ENCODE data around the gene JARID2. TPM values are rescaled to one million over a fixed set of nuclear protein-coding genes. Genes with fewer than 3 reads are reported as not detected.
A peak's percentile ranks its signal among the peaks of the same experiment; 100 is the strongest.

The JARID2 gene
- total and polyA plus RNA-seq, 2 of the 8 experiments (the other 6 are each of a cell fraction or from before 2014, with no cell fraction given) = 60.1 to 239 TPM

DNA sequence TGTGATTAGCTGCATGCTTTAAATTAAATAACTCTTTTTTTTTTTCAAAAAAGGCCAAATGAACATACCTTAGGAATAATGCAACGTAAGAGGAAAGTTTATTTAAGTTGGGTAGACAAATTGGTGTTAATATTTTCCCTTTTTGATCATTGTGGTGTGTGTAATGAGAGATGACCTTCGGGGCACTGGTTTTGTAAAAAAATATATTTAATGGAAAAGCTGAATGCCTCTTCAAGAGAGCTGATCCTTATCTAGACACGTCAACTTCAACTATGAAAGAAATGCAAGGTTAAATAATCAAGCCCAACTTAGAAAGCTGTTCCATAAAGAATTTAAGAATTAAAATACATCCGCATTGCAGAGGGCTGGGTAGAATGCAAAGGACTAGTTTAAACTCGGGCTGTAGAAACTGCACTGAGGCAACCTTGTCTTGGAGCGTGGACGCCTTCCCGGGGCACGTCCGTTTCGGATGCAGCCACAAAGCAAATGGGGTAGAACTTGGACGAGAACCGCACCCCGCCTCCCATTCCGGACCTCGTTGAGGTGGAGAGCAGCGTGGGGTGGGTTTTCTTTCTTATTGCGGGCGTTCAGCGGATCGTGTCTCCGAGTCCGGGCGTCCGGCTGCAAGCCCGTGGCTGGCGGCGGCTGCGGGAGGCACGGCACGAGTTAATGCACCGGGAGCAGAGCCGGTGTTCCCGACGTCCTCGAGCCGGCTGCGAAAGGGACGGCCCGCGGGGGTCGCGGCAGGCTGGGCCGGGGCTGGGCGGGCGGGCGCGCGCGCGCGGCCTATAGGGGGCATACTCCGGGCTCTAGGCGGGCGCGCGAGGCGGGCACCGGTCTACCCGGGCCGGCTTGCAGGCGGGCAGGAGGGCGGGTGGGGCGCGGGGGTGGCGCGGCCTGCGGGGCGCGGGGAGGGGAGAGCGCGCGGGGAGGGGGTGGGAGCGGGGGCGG is 1.9 kb downstream of the JARID2 start (continued):
- TF ChIP-seq, protein P1, sequence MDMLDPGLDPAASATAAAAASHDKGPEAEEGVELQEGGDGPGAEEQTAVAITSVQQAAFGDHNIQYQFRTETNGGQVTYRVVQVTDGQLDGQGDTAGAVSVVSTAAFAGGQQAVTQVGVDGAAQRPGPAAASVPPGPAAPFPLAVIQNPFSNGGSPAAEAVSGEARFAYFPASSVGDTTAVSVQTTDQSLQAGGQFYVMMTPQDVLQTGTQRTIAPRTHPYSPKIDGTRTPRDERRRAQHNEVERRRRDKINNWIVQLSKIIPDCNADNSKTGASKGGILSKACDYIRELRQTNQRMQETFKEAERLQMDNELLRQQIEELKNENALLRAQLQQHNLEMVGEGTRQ (IDR thresholded peaks at IDR 0.05; ENCODE audit: low read length) = no peak
- no peak for TF ChIP-seq EZH2 (IDR thresholded peaks at IDR 0.05; ENCODE audit: low read depth, low read length, severe bottlenecking)
- no peak for TF ChIP-seq CREB1 (IDR thresholded peaks at IDR 0.05)
- peak; percentile 69; the same call in 1 of the 2 replicates for TF ChIP-seq POLR2AphosphoS5 (IDR thresholded peaks at IDR 0.05; ENCODE audit: low read depth, low read length)
- TF ChIP-seq SRF (IDR thresholded peaks at IDR 0.05; ENCODE audit: low read depth, low read length) = no peak
- TF ChIP-seq, protein P2, sequence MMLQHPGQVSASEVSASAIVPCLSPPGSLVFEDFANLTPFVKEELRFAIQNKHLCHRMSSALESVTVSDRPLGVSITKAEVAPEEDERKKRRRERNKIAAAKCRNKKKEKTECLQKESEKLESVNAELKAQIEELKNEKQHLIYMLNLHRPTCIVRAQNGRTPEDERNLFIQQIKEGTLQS (IDR thresholded peaks at IDR 0.05; ENCODE audit: insufficient read depth, low read depth, low read length) = no peak
- TF ChIP-seq KDM4A (IDR thresholded peaks at IDR 0.05; ENCODE audit: low read depth, low read length, severe bottlenecking) = no peak
- TF ChIP-seq EGR1 (IDR thresholded peaks at IDR 0.05; ENCODE audit: borderline replicate concordance, low read depth, low read length) = no peak; the same call in 1 of the 2 replicates
- peak in 1 of 2 experiments; percentile 28; a peak in 1 of 4 replicates for TF ChIP-seq RAD21 (IDR thresholded peaks at IDR 0.05 in 1 of 2, conservative IDR thresholded peaks at IDR 0.05 in 1 of 2; ENCODE audit: low read depth in 2 of 2, low read length in 2 of 2)
- TF ChIP-seq PHF8 (conservative IDR thresholded peaks at IDR 0.05; ENCODE audit: low read depth, low read length) = no peak; the same call in 1 of the 2 replicates
- TF ChIP-seq, protein P3, sequence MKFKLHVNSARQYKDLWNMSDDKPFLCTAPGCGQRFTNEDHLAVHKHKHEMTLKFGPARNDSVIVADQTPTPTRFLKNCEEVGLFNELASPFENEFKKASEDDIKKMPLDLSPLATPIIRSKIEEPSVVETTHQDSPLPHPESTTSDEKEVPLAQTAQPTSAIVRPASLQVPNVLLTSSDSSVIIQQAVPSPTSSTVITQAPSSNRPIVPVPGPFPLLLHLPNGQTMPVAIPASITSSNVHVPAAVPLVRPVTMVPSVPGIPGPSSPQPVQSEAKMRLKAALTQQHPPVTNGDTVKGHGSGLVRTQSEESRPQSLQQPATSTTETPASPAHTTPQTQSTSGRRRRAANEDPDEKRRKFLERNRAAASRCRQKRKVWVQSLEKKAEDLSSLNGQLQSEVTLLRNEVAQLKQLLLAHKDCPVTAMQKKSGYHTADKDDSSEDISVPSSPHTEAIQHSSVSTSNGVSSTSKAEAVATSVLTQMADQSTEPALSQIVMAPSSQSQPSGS (IDR thresholded peaks at IDR 0.05; ENCODE audit: low read length) = no peak
- TF ChIP-seq RFX5 (IDR thresholded peaks at IDR 0.05; ENCODE audit: borderline replicate concordance, low read depth, low read length) = no peak
- no peak for TF ChIP-seq SUZ12 (IDR thresholded peaks at IDR 0.05; ENCODE audit: low read length)
- no peak for TF ChIP-seq MAFK (IDR thresholded peaks at IDR 0.05; ENCODE audit: low read depth, low read length)
- no peak for TF ChIP-seq EP300 (IDR thresholded peaks at IDR 0.05; ENCODE audit: borderline replicate concordance in 1 of 2, low read depth in 2 of 2, low read length in 2 of 2)
- TF ChIP-seq POU5F1 (IDR thresholded peaks at IDR 0.05; ENCODE audit: low read depth, low read length) = no peak
- no peak for TF ChIP-seq BRCA1 (IDR thresholded peaks at IDR 0.05; ENCODE audit: low read depth, low read length)
- no peak for TF ChIP-seq CTBP2 (IDR thresholded peaks at IDR 0.05; ENCODE audit: borderline replicate concordance, insufficient read depth, insufficient read length, low read length)
- TF ChIP-seq ZNF274 (IDR thresholded peaks at IDR 0.05; ENCODE audit: borderline replicate concordance, extremely low read depth, low read length) = no peak
